Stimulated activated CD4-positive, alpha-beta T cell treated with anti-CD3 and anti-CD28 coated beads, Interleukin-1b, Interleukin-23, amount 100 ng/mL, for 4 hours (primary cell): ENCODE data around the gene FBXL16.

Experiments used
- DNase-seq, 2 donors: peaks; one replicate each; pipeline ENCODE4 v3.0.0-alpha.2; 2020; ENCODE audit warnings: low read depth in 2 of 2

The FBXL16 gene

GRCh38 chr16:734981-735881 is 29.6 kb upstream of the FBXL16 start:
- DNase-seq = no peak

DNA sequence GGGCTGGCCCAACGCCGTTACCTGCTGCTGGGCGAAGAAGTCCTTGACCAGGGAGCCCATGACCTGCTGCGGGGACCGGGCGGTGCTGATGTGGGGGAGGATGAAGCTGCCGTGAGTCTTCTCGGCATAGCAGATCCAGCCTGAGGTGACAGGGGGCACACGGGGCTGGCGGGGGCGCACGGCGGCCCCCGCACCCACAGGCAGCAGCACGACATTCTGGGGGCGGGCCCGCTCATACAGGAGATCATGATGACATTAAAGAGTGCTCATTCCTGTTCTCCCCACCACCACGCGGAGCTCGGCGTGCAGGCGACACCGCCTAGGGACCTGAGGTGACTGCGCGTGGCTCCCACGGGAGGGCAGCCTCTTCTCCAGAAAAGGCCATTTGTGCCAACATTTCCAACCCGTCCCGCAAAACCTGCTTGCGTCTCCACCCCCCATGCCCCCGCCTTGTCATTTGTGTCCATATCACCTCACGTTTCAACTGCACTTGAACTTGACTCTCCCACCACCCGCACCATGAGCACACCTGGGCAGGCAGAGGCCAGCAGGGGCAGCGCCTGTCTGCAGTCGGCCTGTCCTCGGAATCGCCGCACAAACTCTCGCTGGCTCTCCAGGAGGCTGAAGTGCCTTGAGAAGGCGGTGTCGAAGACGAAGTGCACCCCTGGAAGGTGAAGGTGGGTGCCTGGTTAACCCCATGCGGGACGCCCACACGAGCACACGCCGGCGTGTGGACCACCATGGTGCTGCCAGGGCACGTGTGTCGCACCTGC is 28.8 kb upstream of the FBXL16 start:
- DNase-seq = no peak

DNA sequence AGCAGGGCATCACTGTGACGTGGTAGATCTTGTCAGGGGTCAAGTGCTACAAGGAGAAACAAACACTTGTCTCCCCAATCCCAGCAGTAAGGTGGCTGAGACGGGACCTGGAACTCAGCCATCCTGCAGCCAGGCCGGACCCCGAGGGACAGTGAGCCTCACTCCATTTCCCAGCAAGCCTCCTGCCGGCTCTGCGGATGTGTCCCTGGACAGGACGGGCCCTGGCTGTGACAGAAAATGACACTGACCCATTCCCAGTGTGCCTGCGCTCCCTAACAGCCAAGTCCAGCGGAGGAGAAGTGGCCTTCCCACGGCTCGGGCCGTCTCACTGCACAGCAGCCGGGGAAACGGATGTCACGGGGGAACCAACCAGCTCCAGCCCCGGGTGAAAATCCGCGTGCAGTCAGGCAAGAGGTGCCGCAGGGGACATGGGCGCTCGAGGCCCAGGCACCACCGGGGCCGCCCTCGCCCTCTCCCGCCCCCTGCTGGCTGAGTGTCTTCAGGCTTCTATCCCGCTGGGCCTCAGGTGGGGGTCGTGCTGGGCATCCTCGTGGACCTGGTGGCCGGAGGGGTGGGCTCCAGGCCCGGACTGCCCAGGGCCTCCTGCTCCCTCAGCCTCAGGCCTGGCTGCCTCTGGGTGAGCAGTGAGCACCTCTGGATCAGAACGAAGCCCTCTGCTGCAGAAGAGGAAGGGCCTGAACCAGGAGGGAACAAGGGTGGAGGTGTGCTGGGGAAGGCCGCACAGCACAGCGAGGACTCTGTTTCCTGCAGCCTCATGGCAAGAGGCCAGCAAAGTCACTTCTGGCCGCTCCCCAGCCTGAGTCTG is 28.0 kb upstream of the FBXL16 start:
- peak in 1 of 2 donors; percentile 46 for DNase-seq

GRCh38 chr16:732936-733335 is 27.3 kb upstream of the FBXL16 start:
- no peak for DNase-seq

DNA sequence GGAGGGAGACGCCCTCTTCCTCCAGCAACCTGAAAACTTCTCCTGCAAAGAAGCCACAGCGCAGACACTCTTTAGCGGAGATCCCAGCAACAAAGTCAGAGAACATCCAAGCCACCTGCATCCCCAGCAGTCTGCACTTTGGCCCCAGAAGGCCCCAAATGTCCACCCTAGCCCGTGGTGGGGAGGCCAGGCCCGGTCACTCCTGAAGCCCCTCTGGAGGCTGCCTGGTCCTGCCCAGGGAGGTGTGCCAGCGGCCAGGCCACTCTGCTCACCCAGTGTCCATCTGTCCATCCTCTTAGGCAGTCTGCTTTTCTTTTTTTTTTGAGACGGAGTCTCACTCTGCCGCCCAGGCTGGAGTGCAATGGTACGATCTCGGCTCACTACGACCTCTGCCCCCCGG is 26.7 kb upstream of the FBXL16 start:
- no peak for DNase-seq

DNA sequence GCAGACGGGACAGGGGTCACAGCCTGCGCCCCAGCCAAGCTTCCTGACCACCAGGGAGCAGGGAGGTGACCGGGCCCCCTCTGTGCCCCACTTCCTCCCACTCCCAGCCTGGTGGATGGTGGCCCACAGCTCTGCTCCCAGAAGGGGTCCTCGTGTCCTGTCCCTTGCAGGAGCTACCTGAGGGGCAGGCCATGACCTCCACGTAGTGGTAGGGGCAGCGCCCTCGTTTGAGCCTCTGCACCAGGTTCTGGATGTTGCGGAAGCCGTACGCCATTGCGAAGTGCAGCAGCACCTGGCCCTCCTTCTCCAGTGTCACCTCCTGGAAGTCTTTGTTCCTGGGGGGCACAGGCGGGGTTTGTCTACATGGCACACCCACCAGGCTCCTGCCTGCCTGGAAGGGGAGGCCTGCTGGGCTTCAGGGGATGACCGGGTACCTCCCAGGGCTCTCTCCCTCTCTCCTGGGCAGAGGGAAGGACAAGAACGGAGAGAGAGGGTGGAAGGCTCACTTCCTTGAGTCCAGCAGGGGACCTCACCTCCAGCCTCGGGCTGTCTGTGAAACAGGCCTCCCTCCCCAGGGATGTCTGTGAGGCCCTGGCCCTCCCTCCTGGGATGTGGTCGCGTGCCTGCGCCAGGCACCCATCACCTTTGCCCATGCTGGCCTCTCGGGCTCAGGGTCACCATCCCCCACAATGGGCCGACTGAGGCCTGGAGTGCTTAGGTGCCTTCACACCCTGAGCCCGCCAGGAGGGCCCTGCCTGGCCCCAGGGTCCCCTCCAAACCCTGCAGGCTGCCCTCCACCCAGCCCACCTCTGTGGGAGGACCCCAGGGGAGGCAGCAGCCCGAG is 25.3 kb upstream of the FBXL16 start:
- DNase-seq = no peak

- no peak for DNase-seq
These were observed 24.4 kb upstream of the FBXL16 start for GRCh38 chr16:729768-730665.

- no peak for DNase-seq
These were observed 23.5 kb upstream of the FBXL16 start for GRCh38 chr16:728890-729744.

- peak in 1 of 2 donors; percentile 51 for DNase-seq
These were observed 22.7 kb upstream of the FBXL16 start for GRCh38 chr16:728131-728889.

DNA sequence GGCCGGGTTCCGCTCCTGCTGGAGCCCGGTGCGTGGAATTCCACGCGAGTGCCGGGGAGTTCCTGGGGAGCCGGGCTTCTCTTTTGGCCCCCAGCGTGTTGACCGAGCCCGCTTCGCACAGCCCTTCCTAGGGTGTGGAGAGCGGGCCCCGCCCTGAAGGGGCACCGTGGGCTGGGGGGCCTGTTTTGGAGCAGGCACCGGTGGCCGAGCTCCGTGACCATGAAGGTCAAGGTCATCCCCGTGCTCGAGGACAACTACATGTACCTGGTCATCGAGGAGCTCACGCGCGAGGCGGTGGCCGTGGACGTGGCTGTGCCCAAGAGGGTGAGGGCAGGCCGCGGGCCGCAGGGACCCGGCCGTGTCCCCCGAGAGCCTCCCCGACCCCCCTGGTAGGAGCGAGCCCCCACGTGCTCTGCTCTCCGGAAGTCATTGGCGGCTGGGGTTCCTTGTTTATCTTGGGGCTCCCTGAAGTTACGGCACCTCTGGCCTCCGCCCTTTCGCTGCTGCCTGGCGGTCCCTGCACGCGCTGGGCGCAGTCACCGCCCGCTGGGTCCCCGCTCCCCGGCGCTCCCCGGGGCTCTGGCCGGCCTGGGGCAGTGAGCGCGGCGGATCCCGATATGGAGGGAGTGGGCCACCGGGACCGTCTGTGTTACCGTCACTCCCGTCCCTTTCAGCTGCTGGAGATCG is 21.8 kb upstream of the FBXL16 start:
- no peak for DNase-seq

DNA sequence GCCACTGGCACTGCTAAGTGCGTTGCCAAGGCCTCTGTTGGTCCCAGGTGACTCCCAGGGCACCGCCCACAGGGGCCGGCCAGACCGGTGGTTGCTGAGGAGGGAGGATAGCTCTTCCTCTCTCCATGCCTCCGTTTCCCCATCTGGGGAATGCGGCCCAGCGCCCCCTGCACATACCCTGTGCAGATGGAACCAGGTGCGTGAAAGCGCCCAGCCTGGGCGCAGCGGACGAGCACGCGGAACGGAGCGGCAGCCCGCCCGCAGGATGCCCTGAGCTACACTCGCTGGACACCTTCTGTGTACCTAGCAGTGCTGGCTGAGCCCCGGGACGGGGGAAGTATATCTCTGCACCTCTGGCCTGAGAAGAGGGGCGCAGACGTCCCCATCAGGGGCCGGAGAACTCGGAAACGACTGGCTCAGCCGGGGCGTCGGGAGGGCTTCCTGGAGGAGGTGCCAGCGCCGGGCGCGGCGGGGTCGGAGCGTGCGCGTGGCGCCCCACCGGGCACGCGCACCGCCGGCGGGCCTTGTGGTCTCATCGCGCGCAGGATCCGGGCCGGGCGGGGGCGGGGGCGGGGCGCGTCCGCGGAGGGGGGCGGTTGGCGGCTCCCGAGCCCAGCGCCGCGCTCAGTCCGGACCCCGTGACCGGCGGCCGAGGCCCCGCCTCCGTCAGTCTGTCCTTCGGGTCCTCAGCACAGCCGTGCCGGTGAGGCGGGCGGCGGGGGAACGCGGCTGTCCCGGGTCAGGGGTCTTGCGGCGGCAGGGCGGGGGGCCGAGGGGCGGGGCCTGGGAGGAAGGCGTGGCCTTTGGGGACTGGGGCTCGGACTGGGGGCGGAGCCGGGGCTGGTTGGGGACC is 21.1 kb upstream of the FBXL16 start, which contains the start of the genes CCDC78 and HAGHL:
Gene CCDC78 (minus strand): TSS at position 6 of the 853 bp plus-strand sequence. CDS start 76 bp downstream, outside the sequence.
Gene HAGHL (plus strand): TSS at position 669 of the 853 bp plus-strand sequence. CDS start 404 bp downstream, outside the sequence.
- DNase-seq = peak in 1 of 2 donors; percentile 61

GRCh38 chr16:726188-726437 is 20.5 kb upstream of the FBXL16 start:
- no peak for DNase-seq

DNA sequence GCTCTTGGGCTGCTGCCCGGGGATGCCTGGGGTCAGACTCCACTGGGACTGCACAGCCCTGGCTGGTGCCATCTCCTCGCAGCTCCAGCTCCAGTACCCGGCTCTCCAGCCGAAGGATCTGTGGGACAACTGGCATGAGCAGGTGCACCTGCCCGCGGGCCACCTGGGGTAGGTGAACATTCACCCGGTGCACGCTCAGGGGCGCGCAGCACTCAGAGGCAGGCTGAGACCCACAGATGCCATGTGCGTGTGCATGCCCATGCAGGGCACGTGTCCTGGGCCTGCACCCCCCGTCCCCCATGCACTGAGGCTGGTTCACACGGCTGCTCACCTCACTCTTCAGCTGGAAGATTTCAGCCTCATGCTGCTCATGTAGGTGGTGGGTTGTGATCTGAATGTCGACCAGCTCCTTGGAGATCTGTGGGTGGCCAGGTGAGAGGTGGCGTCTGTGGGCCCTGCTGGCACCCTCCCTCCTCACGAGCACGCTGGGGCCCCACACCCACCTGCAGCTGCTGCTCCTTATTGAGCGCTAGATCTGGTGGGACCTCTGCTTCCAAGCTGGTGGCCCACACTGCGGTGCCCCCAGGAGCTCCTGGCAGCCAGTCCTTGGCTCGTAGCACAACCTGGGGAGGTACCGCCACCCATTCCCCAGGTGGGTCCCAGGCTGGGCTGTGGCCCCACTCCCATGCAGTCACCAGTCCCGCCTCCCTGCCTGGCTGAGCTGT is 20.0 kb upstream of the FBXL16 start:
- no peak for DNase-seq

GRCh38 chr16:725041-725376 is 19.4 kb upstream of the FBXL16 start:
- no peak for DNase-seq

DNA sequence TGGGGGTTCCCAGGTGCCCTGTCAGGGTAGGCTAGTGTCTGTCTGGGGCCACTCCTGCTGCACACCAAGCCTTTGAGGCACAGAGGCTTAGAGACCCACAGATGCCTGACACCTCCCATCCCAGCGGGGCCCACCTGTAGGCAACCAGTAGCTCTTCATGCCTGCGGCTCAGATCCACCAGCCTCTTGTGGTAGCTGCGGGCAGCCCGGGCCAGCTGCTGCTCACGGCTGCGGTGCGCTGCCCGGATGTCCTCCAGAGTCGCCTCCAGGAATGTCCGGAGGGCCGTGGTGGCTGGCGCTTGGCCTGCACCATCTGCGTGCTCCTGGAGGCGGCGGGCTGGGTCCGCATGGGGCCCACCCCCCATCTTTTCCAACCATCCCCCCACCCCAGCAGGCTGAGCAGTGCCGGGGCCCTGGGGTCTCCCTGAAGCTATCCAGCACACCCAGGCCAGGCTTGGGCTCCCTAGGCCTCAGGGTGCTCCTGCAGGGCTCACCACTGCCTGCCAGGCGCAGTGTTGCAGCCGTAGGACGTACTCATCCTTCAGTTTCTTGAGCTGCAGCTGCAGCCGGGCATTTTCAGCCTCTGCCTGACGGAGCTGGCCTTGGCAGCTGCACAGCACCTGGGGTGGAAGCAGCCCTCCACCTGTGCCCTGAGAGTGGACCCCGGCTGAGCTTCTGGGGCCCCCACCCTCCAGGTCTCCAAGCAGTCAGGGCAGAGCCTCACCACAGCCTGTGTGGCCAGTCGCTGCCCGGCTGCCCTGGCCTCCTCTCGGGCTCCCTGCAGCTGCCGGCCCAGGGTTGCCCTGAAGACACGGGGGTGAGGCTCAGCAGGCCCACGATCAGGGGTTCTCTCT is 18.8 kb upstream of the FBXL16 start:
- no peak for DNase-seq
